GM21717 (cell line): ENCODE results near the gene ADORA3.

Source experiments
- ATAC-seq: cut with Tn5 transposase; IDR thresholded peaks from one replicate; pipeline ENCODE4 v1.9.1; 2021; ENCODE audit warnings: mild to moderate bottlenecking, moderate library complexity; ENCODE audit not compliant: unreplicated experiment

ADORA3 gene

GRCh38 chr1:111476761-111477309 lies 26.6 kb downstream of the ADORA3 start:
- peak; percentile 55 for ATAC-seq

GRCh38 chr1:111476214-111476613 lies 27.2 kb downstream of the ADORA3 start:
- no peak for ATAC-seq

GRCh38 chr1:111475701-111476100 lies 27.7 kb downstream of the ADORA3 start:
- no peak for ATAC-seq

GRCh38 chr1:111474521-111474920 lies 28.9 kb downstream of the ADORA3 start:
- ATAC-seq: no peak

GRCh38 chr1:111474106-111474505 lies 29.3 kb downstream of the ADORA3 start:
- ATAC-seq: no peak

- ATAC-seq: no peak
Measured at GRCh38 chr1:111471538-111471937, 31.9 kb downstream of the ADORA3 start.

GRCh38 chr1:111471012-111471411 lies 32.4 kb downstream of the ADORA3 start:
- ATAC-seq: no peak

GRCh38 chr1:111470596-111470995 lies 32.8 kb downstream of the ADORA3 start:
- no peak for ATAC-seq

GRCh38 chr1:111469539-111469938 lies 33.9 kb downstream of the ADORA3 start:
- no peak for ATAC-seq

- ATAC-seq: no peak
Measured at GRCh38 chr1:111468717-111469100, 34.7 kb downstream of the ADORA3 start.

- ATAC-seq: no peak
Measured at GRCh38 chr1:111467865-111468716, 35.3 kb downstream of the ADORA3 start.

- no peak for ATAC-seq
Measured at GRCh38 chr1:111466480-111466879, 37.0 kb downstream of the ADORA3 start.

GRCh38 chr1:111465754-111466153 lies 37.7 kb downstream of the ADORA3 start:
- ATAC-seq: no peak

- ATAC-seq: no peak
Measured at GRCh38 chr1:111463029-111463683, 40.3 kb downstream of the ADORA3 start.

GRCh38 chr1:111462370-111463028 lies 40.9 kb downstream of the ADORA3 start:
- ATAC-seq: no peak

GRCh38 chr1:111461765-111462164 lies 41.7 kb downstream of the ADORA3 start:
- ATAC-seq: no peak

GRCh38 chr1:111455642-111456031 lies 47.8 kb downstream of the ADORA3 start:
- no peak for ATAC-seq

GRCh38 chr1:111454859-111455641 lies 48.4 kb downstream of the ADORA3 start:
- ATAC-seq: no peak

- no peak for ATAC-seq
Measured at GRCh38 chr1:111453706-111454105, 49.7 kb downstream of the ADORA3 start.

GRCh38 chr1:111452581-111452980 lies 50.9 kb downstream of the ADORA3 start:
- ATAC-seq: no peak

GRCh38 chr1:111450185-111450584 lies 53.2 kb downstream of the ADORA3 start:
- ATAC-seq: no peak
